ENCODE results near the gene TNPO3.
A peak's percentile ranks its signal among the peaks of the same experiment; 100 is the strongest.

TNPO3 gene

GRCh38 chr7:129054438-129055293 lies at the start of gene TNPO3:
Gene TNPO3 (minus strand): TSS chr7:129055111. CDS start chr7:129054770, 341 bp downstream.
- Histone ChIP-seq H3K27me3 (ENCODE audit: control insufficient read depth, insufficient read depth, low read length) (no peaks in the 10 kb centered on the region), H3K4me3 (ENCODE audit: low read length) (peak within 1 kb of the TSS; percentile 87), H3K9ac (ENCODE audit: low read length) (peak within 1 kb of the TSS; percentile 85)

GRCh38 chr7:129103561-129104324 lies 48.8 kb upstream of the TNPO3 start:
- H3K27me3 ChIP-seq (ENCODE audit: control insufficient read depth, insufficient read depth, low read length) = no peaks in the 10 kb centered on the region
- H3K9ac ChIP-seq (ENCODE audit: low read length) = no peak overlapping the region
- H3K36me3 ChIP-seq (ENCODE audit: control insufficient read depth, insufficient read depth, low read length) = no peaks in the 10 kb centered on the region
- no peaks in the 10 kb centered on the region for H3K4me1 ChIP-seq (ENCODE audit: control insufficient read depth, insufficient read depth, low read length)
- H3K4me3 ChIP-seq (ENCODE audit: low read length) = no peak overlapping the region
- no peaks in the 10 kb centered on the region for H3K9me3 ChIP-seq (ENCODE audit: control insufficient read depth, low read length)

More at GRCh38 chr7:129054438-129055293, at the start of gene TNPO3:
- peaks cover 15% of the 10 kb centered on the region for H3K4me1 ChIP-seq (ENCODE audit: control insufficient read depth, insufficient read depth, low read length)
- no peaks in the 10 kb centered on the region for H3K36me3 ChIP-seq (ENCODE audit: control insufficient read depth, insufficient read depth, low read length)
- H3K9me3 ChIP-seq (ENCODE audit: control insufficient read depth, low read length) = no peaks in the 10 kb centered on the region

- H3K9ac ChIP-seq (ENCODE audit: low read length) = no peak overlapping the region
- no peak overlapping the region for H3K4me3 ChIP-seq (ENCODE audit: low read length)
Observed at GRCh38 chr7:129101746-129102145, 46.8 kb upstream of the TNPO3 start.

GRCh38 chr7:129100827-129101166 lies 45.9 kb upstream of the TNPO3 start:
- Histone ChIP-seq H3K9me3 (ENCODE audit: control insufficient read depth, low read length) (no peaks in the 10 kb centered on the region), H3K9ac (ENCODE audit: low read length) (no peak overlapping the region), H3K36me3 (ENCODE audit: control insufficient read depth, insufficient read depth, low read length) (no peaks in the 10 kb centered on the region), H3K27me3 (ENCODE audit: control insufficient read depth, insufficient read depth, low read length) (peaks cover 3% of the 10 kb centered on the region), H3K4me1 (ENCODE audit: control insufficient read depth, insufficient read depth, low read length) (no peaks in the 10 kb centered on the region), H3K4me3 (ENCODE audit: low read length) (no peak overlapping the region)

More at GRCh38 chr7:129101746-129102145, 46.8 kb upstream of the TNPO3 start:
- no peaks in the 10 kb centered on the region for H3K36me3 ChIP-seq (ENCODE audit: control insufficient read depth, insufficient read depth, low read length)
- no peaks in the 10 kb centered on the region for H3K27me3 ChIP-seq (ENCODE audit: control insufficient read depth, insufficient read depth, low read length)
- no peaks in the 10 kb centered on the region for H3K9me3 ChIP-seq (ENCODE audit: control insufficient read depth, low read length)
- no peaks in the 10 kb centered on the region for H3K4me1 ChIP-seq (ENCODE audit: control insufficient read depth, insufficient read depth, low read length)

GRCh38 chr7:129098409-129099084 lies 43.6 kb upstream of the TNPO3 start:
- Histone ChIP-seq H3K9ac (ENCODE audit: low read length) (no peak overlapping the region), H3K36me3 (ENCODE audit: control insufficient read depth, insufficient read depth, low read length) (no peaks in the 10 kb centered on the region), H3K4me3 (ENCODE audit: low read length) (no peak overlapping the region), H3K27me3 (ENCODE audit: control insufficient read depth, insufficient read depth, low read length) (peaks cover 3% of the 10 kb centered on the region), H3K4me1 (ENCODE audit: control insufficient read depth, insufficient read depth, low read length) (no peaks in the 10 kb centered on the region), H3K9me3 (ENCODE audit: control insufficient read depth, low read length) (no peaks in the 10 kb centered on the region)

- Histone ChIP-seq H3K4me3 (ENCODE audit: low read length) (no peak overlapping the region), H3K9me3 (ENCODE audit: control insufficient read depth, low read length) (no peaks in the 10 kb centered on the region), H3K36me3 (ENCODE audit: control insufficient read depth, insufficient read depth, low read length) (no peaks in the 10 kb centered on the region)
Observed at GRCh38 chr7:129095258-129095657, 40.3 kb upstream of the TNPO3 start.

GRCh38 chr7:129094501-129094900 lies 39.6 kb upstream of the TNPO3 start:
- H3K4me1 ChIP-seq (ENCODE audit: control insufficient read depth, insufficient read depth, low read length) = no peaks in the 10 kb centered on the region
- H3K9ac ChIP-seq (ENCODE audit: low read length) = no peak overlapping the region
- H3K4me3 ChIP-seq (ENCODE audit: low read length) = no peak overlapping the region
- H3K9me3 ChIP-seq (ENCODE audit: control insufficient read depth, low read length) = no peaks in the 10 kb centered on the region
- H3K36me3 ChIP-seq (ENCODE audit: control insufficient read depth, insufficient read depth, low read length) = no peaks in the 10 kb centered on the region
- H3K27me3 ChIP-seq (ENCODE audit: control insufficient read depth, insufficient read depth, low read length) = peaks cover 3% of the 10 kb centered on the region

More at GRCh38 chr7:129095258-129095657, 40.3 kb upstream of the TNPO3 start:
- Histone ChIP-seq H3K27me3 (ENCODE audit: control insufficient read depth, insufficient read depth, low read length) (peaks cover 3% of the 10 kb centered on the region), H3K9ac (ENCODE audit: low read length) (no peak overlapping the region), H3K4me1 (ENCODE audit: control insufficient read depth, insufficient read depth, low read length) (no peaks in the 10 kb centered on the region)

- Histone ChIP-seq H3K27me3 (ENCODE audit: control insufficient read depth, insufficient read depth, low read length) (peaks cover 3% of the 10 kb centered on the region), H3K4me1 (ENCODE audit: control insufficient read depth, insufficient read depth, low read length) (no peaks in the 10 kb centered on the region), H3K9ac (ENCODE audit: low read length) (no peak overlapping the region), H3K36me3 (ENCODE audit: control insufficient read depth, insufficient read depth, low read length) (no peaks in the 10 kb centered on the region), H3K4me3 (ENCODE audit: low read length) (no peak overlapping the region), H3K9me3 (ENCODE audit: control insufficient read depth, low read length) (no peaks in the 10 kb centered on the region)
Observed at GRCh38 chr7:129093867-129094456, 39.1 kb upstream of the TNPO3 start.

GRCh38 chr7:129091484-129092002 lies 36.6 kb upstream of the TNPO3 start:
- no peaks in the 10 kb centered on the region for H3K9me3 ChIP-seq (ENCODE audit: control insufficient read depth, low read length)
- no peak overlapping the region for H3K4me3 ChIP-seq (ENCODE audit: low read length)
- no peak overlapping the region for H3K9ac ChIP-seq (ENCODE audit: low read length)
- H3K27me3 ChIP-seq (ENCODE audit: control insufficient read depth, insufficient read depth, low read length) = peaks cover 3% of the 10 kb centered on the region
- no peaks in the 10 kb centered on the region for H3K4me1 ChIP-seq (ENCODE audit: control insufficient read depth, insufficient read depth, low read length)
- H3K36me3 ChIP-seq (ENCODE audit: control insufficient read depth, insufficient read depth, low read length) = no peaks in the 10 kb centered on the region

- H3K27me3 ChIP-seq (ENCODE audit: control insufficient read depth, insufficient read depth, low read length) = no peaks in the 10 kb centered on the region
Observed at GRCh38 chr7:129090300-129090907, 35.5 kb upstream of the TNPO3 start.

GRCh38 chr7:129089521-129090212 lies 34.8 kb upstream of the TNPO3 start:
- H3K4me3 ChIP-seq (ENCODE audit: low read length) = no peak overlapping the region
- H3K4me1 ChIP-seq (ENCODE audit: control insufficient read depth, insufficient read depth, low read length) = no peaks in the 10 kb centered on the region
- no peaks in the 10 kb centered on the region for H3K36me3 ChIP-seq (ENCODE audit: control insufficient read depth, insufficient read depth, low read length)
- no peak overlapping the region for H3K9ac ChIP-seq (ENCODE audit: low read length)
- H3K9me3 ChIP-seq (ENCODE audit: control insufficient read depth, low read length) = no peaks in the 10 kb centered on the region
- H3K27me3 ChIP-seq (ENCODE audit: control insufficient read depth, insufficient read depth, low read length) = no peaks in the 10 kb centered on the region

More at GRCh38 chr7:129090300-129090907, 35.5 kb upstream of the TNPO3 start:
- H3K9me3 ChIP-seq (ENCODE audit: control insufficient read depth, low read length) = no peaks in the 10 kb centered on the region
- no peak overlapping the region for H3K9ac ChIP-seq (ENCODE audit: low read length)
- H3K36me3 ChIP-seq (ENCODE audit: control insufficient read depth, insufficient read depth, low read length) = no peaks in the 10 kb centered on the region
- H3K4me1 ChIP-seq (ENCODE audit: control insufficient read depth, insufficient read depth, low read length) = no peaks in the 10 kb centered on the region
- H3K4me3 ChIP-seq (ENCODE audit: low read length) = no peak overlapping the region

Data from mucosa of stomach (tissue), 1 donor.